NOMO-1 treated with dmso at 0.1 percent for 144 hours (cell line): ENCODE measurements around the gene DOCK11.

Experiments
- DNase-seq: peaks from one replicate; lab custom pipeline; 2025; ENCODE audit not compliant: unreplicated experiment; lab: John Stamatoyannopoulos, UW

Gene DOCK11

GRCh38 chrX:118528071-118528737, 32.6 kb downstream of the DOCK11 start:
- DNase-seq: no peak

- DNase-seq: no peak
Observed at GRCh38 chrX:118530219-118530911, 34.8 kb downstream of the DOCK11 start.

- no peak for DNase-seq
Observed at GRCh38 chrX:118534716-118535493, 39.3 kb downstream of the DOCK11 start.

- DNase-seq: no peak
Observed at GRCh38 chrX:118536204-118536603, 40.6 kb downstream of the DOCK11 start.

GRCh38 chrX:118536687-118537461, 41.3 kb downstream of the DOCK11 start:
- DNase-seq: no peak

- DNase-seq: no peak
Observed at GRCh38 chrX:118538386-118538785, 42.8 kb downstream of the DOCK11 start.

- DNase-seq: no peak
Observed at GRCh38 chrX:118540342-118540741, 44.7 kb downstream of the DOCK11 start.

GRCh38 chrX:118541482-118541881, 45.9 kb downstream of the DOCK11 start:
- DNase-seq: no peak

- no peak for DNase-seq
Observed at GRCh38 chrX:118545510-118545909, 49.9 kb downstream of the DOCK11 start.

- no peak for DNase-seq
Observed at GRCh38 chrX:118548841-118549240, 53.2 kb downstream of the DOCK11 start.

GRCh38 chrX:118550792-118551191, 55.2 kb downstream of the DOCK11 start:
- DNase-seq: no peak

- DNase-seq: no peak
Observed at GRCh38 chrX:118551426-118551825, 55.8 kb downstream of the DOCK11 start.

- no peak for DNase-seq
Observed at GRCh38 chrX:118552121-118552900, 56.7 kb downstream of the DOCK11 start.

GRCh38 chrX:118553042-118553710, 57.6 kb downstream of the DOCK11 start:
- no peak for DNase-seq

- DNase-seq: no peak
Observed at GRCh38 chrX:118554511-118554910, 58.9 kb downstream of the DOCK11 start.

- DNase-seq: no peak
Observed at GRCh38 chrX:118558926-118559325, 63.3 kb downstream of the DOCK11 start.

GRCh38 chrX:118560489-118560888, 64.9 kb downstream of the DOCK11 start:
- DNase-seq: no peak

- no peak for DNase-seq
Observed at GRCh38 chrX:118562582-118563164, 67.1 kb downstream of the DOCK11 start.

GRCh38 chrX:118564498-118564897, 68.9 kb downstream of the DOCK11 start:
- no peak for DNase-seq

- no peak for DNase-seq
Observed at GRCh38 chrX:118565853-118566252, 70.2 kb downstream of the DOCK11 start.
